Measurements from ENCODE around the gene PLEKHA6.

DNA sequence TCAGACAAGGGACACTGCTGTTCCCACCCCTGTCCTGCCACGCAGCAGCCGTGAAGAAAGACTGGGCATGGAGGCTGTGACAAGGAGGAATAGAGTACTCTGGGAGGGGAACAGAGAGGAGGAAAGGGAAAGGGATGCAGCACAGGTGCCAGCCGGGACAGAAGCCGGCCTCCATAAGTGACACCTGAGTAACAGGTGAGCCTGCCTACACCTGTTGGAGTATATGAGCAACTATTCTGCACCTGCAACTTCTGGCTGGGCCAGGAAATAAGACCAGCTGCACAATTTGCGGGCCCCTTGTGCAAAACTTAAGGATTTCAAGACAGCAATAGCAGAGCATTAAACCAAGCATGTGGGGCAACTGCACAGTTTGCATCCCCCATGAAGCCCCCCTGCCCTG is 73.4 kb downstream of the PLEKHA6 start:
- TF ChIP-seq CTCF (IDR thresholded peaks at IDR 0.05), result no peak
- TF ChIP-seq POLR2A (IDR thresholded peaks at IDR 0.05), result no peak

All from prostate gland (tissue), 2 donors.